Stimulated activated CD4-positive, alpha-beta T cell treated with anti-CD3 and anti-CD28 coated beads, TNF-alpha, amount 100 ng/mL, for 24 hours (primary cell): ENCODE data around the gene BRAP.
"Not testable (repeated sequence)": the region's sequence is repeated elsewhere in the genome, so short reads cannot be mapped to it uniquely, and the experiment has no call there.

Experiments
- DNase-seq, 3 experiments: peaks; one replicate each; pipeline ENCODE4 v3.0.0-alpha.2; 2020; ENCODE audit warnings: low read depth in 3 of 3

Gene BRAP

DNA sequence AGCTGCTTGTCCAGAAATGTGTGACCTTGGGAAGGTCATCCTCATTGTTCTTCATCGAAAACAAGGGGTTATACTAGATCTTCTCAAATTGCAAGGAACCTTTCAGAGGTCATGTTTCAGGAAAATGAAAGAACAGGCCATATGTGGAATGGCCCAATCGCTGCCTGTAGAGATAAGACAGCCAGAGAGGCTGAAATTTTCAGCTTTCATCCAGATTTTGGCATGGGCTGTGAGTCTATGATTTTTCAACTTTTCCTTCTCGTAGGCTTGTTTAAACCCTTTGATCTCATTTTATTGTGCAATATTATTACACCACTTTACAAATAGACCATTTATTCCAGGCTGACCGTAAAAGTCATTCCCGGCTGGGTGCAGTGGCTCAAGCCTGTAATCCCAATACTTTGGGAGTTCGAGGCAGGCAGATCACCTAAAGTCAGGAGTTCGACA lies 69.6 kb downstream of the BRAP start:
- no peak for DNase-seq

DNA sequence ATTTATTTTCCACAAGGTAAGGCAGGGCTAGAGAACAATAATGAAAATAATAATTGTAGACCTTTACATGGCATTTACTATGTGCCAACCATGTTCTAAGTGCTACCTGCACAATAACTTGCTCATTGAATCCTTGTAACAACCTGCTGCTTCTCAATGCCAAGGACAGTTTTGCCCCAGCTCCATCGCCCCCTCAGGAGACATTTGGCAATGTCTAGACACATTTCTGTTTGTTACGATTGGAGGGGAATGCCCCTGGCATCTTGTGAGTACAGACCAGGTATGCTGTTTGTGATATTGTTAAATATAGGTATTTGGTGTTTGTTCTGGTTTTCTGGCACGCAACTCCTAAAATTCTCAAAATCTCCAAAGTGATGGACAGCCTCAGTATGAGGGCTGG lies 78.5 kb downstream of the BRAP start:
- no peak for DNase-seq

DNA sequence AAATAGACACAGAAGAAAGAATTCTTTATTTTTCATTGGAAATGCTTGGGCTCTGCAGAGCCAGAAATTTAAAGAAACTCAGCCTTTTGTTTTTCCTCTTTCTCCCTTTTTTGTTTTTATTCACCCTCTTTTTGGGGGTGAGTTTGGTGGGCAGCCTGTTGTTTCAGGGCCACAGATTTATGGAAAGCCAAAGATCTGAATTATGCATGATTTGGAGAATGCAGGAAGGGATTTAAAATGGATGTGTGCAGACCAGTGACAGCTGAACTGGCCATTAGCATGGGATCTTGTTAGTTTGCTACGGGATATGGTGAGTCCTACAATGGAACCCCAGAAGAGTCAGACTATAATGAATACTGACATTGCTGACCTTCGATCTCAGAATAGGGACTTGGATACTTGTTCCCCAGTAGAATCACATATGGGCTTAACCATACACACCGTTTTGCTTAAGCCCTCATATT lies 79.0 kb downstream of the BRAP start:
- no peak for DNase-seq

DNA sequence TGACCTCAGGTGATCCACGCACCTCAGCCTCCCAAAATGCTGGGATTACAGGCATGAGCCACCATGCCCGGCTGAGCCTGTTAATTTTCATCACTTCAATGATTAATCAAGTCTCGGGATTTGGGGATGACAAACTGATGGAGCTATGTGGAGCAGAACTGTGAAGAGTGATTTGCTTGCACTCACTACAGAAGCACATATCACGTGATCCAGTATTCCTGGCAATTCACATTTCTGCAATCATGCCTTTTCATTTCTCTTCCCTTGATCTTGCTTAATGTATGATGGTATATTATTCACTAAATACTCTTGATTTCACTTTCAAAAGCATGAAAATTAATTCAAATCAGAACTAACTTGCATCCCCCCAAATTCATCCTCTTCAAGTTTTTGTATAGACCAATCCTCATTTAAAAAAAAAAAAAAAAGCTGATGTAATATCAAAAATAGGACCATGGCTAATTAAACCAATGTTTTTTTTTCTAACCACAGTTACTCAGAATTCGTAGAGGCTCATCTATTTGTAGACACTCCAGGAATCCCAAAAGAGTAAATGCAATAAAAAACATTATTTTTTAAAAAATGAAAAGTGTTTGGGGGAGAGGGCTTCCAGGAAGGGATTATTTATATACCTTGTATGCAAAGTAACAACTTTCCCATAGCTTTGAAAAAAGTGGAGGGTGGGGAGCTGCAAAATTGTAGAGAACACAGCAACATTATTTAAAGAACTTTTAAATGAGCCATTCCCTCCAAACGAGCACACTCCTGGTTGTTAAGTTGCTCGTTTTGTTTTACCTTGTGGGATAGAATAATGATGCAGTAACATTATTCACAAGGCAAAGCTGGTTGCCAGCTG lies 79.6 kb downstream of the BRAP start:
- no peak for DNase-seq

DNA sequence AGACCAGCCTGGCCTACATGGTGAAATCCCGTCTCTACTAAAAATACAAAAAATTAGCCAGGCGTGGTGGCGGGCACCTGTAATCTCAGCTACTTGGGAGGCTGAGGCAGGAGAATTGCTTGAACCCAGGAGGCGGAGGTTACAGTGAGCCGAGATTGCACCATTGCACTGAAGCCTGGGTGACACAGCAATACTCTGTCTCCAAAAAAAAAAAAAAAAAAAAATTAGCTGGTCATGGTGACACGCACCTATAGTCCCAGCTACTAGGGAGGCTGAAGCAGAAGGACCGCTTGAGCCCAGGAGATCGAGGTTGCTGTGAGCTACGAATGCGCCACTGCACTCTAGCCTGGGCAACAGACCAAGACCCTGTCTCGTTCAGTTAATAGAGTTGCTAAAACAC lies 82.9 kb downstream of the BRAP start:
- DNase-seq = not testable (repeated sequence)

DNA sequence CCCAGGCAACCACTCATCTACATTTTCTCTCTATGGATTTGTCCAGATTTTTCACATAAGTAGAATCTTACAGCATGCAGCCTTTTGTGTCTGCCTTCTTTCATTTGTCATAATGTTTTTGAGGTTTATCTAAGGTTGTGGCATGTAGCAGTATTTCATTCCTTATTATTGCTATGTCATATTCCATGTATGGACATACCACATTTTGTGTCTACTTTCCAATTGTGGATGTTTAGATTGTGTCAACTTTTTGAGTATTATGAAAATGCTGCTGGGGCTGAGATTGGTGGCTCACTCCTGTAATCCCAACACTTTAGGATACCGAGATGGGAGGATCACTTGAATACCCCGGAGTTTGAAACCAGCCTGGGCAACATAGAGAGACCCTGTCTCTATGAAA lies 83.4 kb downstream of the BRAP start:
- DNase-seq = no peak

DNA sequence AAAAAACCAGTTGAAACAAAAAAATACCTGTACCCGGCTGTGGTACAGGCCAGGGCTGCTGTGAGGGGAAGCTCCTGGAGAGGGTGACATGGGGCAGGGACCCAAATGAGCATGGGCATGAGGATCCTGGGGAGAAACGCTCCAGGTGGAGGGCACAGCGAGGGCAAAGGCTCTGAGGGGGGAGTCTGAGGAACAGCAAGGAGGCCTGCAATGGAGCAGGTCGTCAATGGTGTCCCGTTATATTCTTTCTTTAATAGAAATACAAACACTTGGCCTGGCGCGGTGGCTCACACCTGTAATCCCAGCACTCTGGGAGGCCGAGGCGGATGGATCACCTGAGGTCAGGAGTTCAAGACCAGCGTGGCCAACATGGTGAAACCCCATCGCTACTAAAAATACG lies 84.8 kb downstream of the BRAP start:
- DNase-seq = not testable (repeated sequence)

DNA sequence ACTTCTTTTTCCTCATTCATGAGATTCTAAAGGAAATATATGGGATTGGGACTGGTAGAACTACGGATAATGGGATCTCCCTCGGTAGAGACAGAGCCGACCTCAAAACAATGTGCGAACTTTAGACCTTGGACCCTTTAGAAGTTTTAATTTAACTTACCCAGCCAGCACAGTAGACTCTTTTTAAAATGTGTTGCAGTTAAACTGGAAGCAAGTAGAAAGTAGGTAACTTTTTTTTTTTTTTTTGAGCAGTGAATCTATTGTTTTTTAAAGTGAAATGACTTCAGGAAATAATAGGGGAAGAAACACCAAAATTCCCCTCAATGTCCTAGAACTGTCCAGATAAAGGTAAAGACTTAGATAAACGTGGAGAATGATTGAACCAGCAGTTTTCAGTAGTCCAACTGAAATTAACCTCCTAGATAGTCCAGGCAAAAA lies 85.5 kb downstream of the BRAP start:
- no peak for DNase-seq

DNA sequence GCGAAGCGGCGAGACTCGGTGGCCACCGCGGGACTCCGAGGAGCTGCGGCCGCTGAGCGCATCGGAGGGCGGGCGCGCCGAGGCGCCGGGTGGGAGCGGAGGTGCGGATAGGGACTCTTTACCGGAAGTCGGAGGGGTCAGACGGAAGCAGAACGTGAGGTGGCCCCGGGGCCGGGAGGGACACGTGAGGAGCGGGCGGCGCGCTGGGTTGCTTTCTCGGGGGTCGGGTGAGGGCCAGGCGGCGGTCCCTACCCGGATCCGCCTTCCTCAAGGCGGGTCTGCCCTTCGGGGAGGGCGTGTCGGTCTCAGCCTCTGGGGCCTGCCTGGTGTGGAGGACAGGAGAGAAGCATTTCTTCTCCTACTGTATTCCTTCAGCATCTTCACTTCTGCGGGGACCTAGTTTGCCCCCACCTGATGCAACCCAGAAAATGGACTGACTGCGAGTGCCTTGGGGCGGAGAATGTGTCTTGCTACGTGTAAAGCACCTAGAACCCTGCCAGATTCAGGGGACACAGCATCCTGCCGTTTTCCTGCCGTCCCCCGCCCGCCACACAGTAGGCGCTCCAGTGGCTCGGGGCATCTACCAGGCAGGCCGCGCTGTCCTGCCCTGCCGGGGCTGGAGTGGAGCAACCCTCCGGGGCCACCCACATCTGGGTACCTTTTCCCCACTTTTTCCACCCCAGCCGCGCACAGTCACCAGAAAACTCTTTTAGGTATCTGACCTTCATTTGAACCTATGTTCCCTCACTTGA lies 86.1 kb downstream of the BRAP start:
- peak; percentile 79 to 86 (median 80) for DNase-seq

DNA sequence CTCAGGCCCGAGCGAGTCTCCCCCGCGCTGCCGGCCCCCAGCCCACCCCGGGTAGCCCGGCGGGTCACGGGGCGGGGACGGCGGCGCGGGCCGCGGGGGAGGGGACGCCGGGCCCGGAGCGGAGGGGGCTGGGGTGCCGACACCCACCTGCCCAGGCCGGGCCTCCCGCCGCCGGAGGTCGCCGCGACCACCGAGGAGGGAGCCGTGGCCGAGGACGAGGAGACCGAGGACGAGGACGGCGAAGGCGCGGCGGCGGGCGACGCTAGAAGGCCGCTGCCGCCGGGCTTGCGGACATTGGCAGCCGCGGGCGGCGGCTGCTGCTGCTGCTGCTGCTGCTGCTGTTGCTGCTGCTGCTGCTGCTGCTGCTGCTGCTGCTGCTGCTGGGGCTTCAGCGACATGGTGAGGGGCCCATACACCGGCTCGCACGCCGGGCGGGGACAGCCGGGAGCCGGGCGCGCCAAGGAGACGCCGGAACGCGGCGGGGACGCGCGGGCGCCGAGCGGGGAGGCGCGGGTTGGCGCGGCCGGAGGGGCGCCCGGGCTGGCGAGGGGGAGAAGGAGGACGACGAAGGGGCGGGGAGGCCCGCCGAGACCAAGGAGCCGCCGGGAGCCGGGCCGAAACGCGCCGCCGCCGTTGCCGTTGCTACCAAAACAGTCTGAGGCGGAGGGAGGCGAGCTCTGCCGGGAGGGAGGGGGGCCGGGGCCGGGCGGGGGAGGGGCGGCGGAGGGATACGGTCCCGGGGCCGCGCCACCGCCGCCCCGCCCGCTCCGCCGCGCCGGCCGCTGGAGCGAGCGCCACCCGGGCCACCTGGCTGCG lies 86.9 kb downstream of the BRAP start, which contains the start of gene ATXN2:
ATXN2 (minus strand) TSS at position 679 of the 816 bp plus-strand sequence; CDS start at position 398, 281 bp downstream.
- DNase-seq = peak; percentile 41 to 59 (median 43)

DNA sequence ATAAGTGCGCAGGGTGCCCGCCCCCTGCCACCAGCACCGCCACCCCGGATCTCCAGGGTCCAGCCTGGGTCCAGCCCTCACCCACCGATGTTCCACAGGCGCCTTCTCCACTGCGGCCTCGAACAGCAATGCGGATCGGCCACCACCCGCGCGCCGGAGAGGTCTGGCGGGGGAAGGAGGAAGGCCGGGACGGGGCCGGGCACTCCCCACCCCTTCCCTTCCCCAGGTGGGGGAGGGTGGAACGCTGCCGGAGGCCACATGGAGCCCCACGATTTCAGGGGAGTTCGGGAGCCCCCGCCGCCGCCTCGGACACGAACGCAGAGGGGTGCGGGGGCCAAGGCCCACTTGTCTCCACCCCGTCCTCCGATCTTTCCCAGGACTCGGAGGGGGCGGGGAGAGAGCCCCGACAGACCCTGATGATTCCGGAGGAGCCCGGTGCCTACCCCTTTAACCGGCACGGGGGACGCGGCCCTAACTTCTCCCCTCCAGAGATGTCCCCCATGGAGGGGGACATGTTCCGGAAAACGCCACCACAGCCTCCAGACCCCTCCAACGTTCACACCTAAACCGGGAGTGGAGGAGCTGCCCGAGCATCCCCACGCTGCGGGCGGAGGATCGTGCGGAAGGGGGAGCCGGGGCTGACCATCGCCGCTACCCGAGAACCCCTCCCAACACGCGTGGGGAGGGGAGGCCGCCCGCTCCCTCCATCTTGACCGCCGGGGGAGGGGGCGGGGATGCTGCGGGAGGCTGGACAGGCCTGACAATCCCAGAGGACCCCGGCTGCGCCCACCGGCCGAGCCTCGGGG lies 87.7 kb downstream of the BRAP start:
- DNase-seq = peak in 1 of 3 experiments; percentile 27

DNA sequence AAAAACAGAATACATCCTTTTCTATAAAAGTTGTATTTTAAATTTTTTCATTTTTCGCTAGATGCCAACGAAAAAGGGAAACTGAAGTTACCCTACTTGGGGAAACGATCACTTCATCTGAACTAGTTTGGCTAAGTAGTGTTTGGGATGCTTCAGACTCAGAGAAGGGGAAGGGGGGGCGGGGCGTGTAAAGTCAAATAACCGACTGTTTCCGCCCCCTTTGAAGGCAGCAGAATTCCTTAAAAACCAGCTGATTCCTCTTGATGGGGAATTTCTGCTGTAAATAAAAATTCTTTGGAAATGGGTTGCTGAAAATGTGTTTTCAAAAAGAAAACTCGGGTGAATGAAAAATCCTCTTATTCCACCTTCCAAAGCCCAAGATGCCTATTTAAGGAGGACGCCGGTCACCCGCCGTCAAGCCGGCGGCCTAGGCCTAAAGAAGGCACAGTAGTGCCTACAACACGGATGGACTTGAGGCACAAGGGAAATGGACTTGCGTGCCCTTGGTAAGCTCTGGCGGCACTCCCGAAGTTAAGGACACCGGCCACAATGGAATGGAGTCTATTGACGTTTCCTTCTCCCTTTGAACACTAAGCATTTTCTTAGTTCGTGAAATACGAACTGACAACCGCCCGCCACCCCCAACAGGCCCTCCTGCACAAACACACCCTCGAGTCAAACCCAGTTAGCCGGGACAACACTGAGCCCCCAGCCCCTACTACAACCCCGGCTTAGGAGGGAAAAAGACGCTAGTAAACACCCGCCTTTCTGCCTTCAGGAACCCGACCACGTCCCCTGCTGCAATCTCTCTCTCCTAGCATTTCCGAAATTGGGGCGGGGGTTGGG lies 88.5 kb downstream of the BRAP start:
- peak in 1 of 3 experiments; percentile 18 for DNase-seq

DNA sequence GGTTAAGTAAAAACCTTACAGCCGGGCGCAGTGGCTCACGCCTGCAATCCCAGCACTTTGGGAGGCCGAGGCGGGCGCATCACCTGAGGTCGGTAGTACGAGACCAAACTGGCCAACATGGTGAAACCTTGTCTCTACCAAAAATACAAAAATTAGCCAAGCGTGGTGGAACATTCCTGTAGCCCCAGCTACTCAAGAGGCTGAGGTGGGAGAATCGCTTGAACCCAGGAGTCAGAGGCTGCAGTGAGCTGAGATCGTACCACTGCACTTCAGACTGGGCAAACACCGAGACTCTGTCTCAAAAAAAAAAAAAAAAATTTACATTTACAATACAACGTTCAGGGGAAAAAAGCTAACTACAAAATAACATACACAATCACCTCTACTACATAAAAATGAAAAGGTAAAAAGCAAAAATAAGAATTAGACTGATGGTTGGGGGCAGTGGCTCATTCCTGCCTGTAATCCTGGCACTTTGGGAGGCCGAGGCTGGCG lies 90.4 kb downstream of the BRAP start:
- DNase-seq = not testable (repeated sequence)
